ENCODE results near the gene GTF2H2C. TPM values are rescaled to one million over a fixed set of nuclear protein-coding genes. Genes with fewer than 3 reads are reported as not detected.
"Not testable (repeated sequence)": the region's sequence is repeated elsewhere in the genome, so short reads cannot be mapped to it uniquely, and the experiment has no call there.

Gene GTF2H2C
- total RNA-seq, 1 donor from 2014 or later, result 18.0 TPM

GRCh38 chr5:69528035-69528434 lies 32.0 kb upstream of the GTF2H2C start:
- no peaks in the 10 kb centered on the region for H3K9me3 ChIP-seq (replicated peaks)
- no peaks in the 10 kb centered on the region for H3K36me3 ChIP-seq
- DNase-seq, result no peak
- H3K27ac ChIP-seq (replicated peaks), result no peak overlapping the region
- no peak overlapping the region for H3K4me3 ChIP-seq
- no peak for TF ChIP-seq CTCF (IDR thresholded peaks at IDR 0.05; ENCODE audit: borderline replicate concordance)
- H3K27me3 ChIP-seq (ENCODE audit: low read depth), result peaks cover 14% of the 10 kb centered on the region
- H3K4me1 ChIP-seq, result no peaks in the 10 kb centered on the region
- intact Hi-C loops (cut with micrococcal nuclease), result no loop called here

GRCh38 chr5:69528609-69529008 lies 31.4 kb upstream of the GTF2H2C start:
- intact Hi-C loops (cut with micrococcal nuclease), result no loop called here
- Histone ChIP-seq H3K27ac (replicated peaks) (no peak overlapping the region), H3K4me3 (no peak overlapping the region), H3K27me3 (ENCODE audit: low read depth) (peaks cover 15% of the 10 kb centered on the region), H3K9me3 (replicated peaks) (no peaks in the 10 kb centered on the region), H3K36me3 (no peaks in the 10 kb centered on the region), H3K4me1 (no peaks in the 10 kb centered on the region)
- no peak for TF ChIP-seq CTCF (IDR thresholded peaks at IDR 0.05; ENCODE audit: borderline replicate concordance)
- DNase-seq, result no peak

- H3K36me3 ChIP-seq, result no peaks in the 10 kb centered on the region
- no peaks in the 10 kb centered on the region for H3K4me1 ChIP-seq
- no peak overlapping the region for H3K4me3 ChIP-seq
- no peak for TF ChIP-seq CTCF (IDR thresholded peaks at IDR 0.05; ENCODE audit: borderline replicate concordance)
- H3K9me3 ChIP-seq (replicated peaks), result no peaks in the 10 kb centered on the region
- H3K27ac ChIP-seq (replicated peaks), result no peak overlapping the region
- peaks cover 15% of the 10 kb centered on the region for H3K27me3 ChIP-seq (ENCODE audit: low read depth)
- DNase-seq, result no peak
- intact Hi-C loops (cut with micrococcal nuclease), result no loop called here
Observed at GRCh38 chr5:69530561-69531405, 29.2 kb upstream of the GTF2H2C start.

GRCh38 chr5:69531406-69531801 lies 28.6 kb upstream of the GTF2H2C start:
- TF ChIP-seq CTCF (IDR thresholded peaks at IDR 0.05; ENCODE audit: borderline replicate concordance), result no peak
- intact Hi-C loops (cut with micrococcal nuclease), result no loop called here
- DNase-seq, result no peak
- Histone ChIP-seq H3K27ac (replicated peaks) (no peak overlapping the region), H3K36me3 (no peaks in the 10 kb centered on the region), H3K27me3 (ENCODE audit: low read depth) (peaks cover 15% of the 10 kb centered on the region), H3K9me3 (replicated peaks) (no peaks in the 10 kb centered on the region), H3K4me3 (no peak overlapping the region), H3K4me1 (no peaks in the 10 kb centered on the region)

- intact Hi-C loops (cut with micrococcal nuclease); H3K9me3 ChIP-seq (replicated peaks); H3K27ac ChIP-seq (replicated peaks); H3K4me3 ChIP-seq; DNase-seq; H3K27me3 ChIP-seq (ENCODE audit: low read depth); H3K36me3 ChIP-seq; H3K4me1 ChIP-seq: not testable (repeated sequence)
Observed at GRCh38 chr5:69537911-69538310, 22.1 kb upstream of the GTF2H2C start.

- H3K4me3 ChIP-seq; H3K27ac ChIP-seq (replicated peaks); H3K27me3 ChIP-seq (ENCODE audit: low read depth); H3K4me1 ChIP-seq; H3K9me3 ChIP-seq (replicated peaks); DNase-seq; intact Hi-C loops (cut with micrococcal nuclease); H3K36me3 ChIP-seq: not testable (repeated sequence)
Observed at GRCh38 chr5:69538735-69539134, 21.3 kb upstream of the GTF2H2C start.

GRCh38 chr5:69541347-69541746 lies 18.6 kb upstream of the GTF2H2C start:
- H3K9me3 ChIP-seq (replicated peaks); H3K36me3 ChIP-seq; H3K4me3 ChIP-seq; DNase-seq; H3K27me3 ChIP-seq (ENCODE audit: low read depth); H3K27ac ChIP-seq (replicated peaks); H3K4me1 ChIP-seq; intact Hi-C loops (cut with micrococcal nuclease): not testable (repeated sequence)

- DNase-seq; H3K36me3 ChIP-seq; H3K4me1 ChIP-seq; H3K27ac ChIP-seq (replicated peaks); H3K4me3 ChIP-seq; H3K9me3 ChIP-seq (replicated peaks); H3K27me3 ChIP-seq (ENCODE audit: low read depth); intact Hi-C loops (cut with micrococcal nuclease): not testable (repeated sequence)
Observed at GRCh38 chr5:69542838-69543618, 17.0 kb upstream of the GTF2H2C start.

- intact Hi-C loops (cut with micrococcal nuclease); H3K4me3 ChIP-seq; H3K27ac ChIP-seq (replicated peaks); H3K4me1 ChIP-seq; H3K9me3 ChIP-seq (replicated peaks); DNase-seq; H3K27me3 ChIP-seq (ENCODE audit: low read depth); H3K36me3 ChIP-seq: not testable (repeated sequence)
Observed at GRCh38 chr5:69544602-69545001, 15.4 kb upstream of the GTF2H2C start.

Data from left ventricle myocardium inferior (tissue), 1 donor.